ENCODE data around the gene SLBP. TPM values are rescaled to one million over a fixed set of nuclear protein-coding genes. Genes with fewer than 3 reads are reported as not detected.
"Not testable (repeated sequence)": the region's sequence is repeated elsewhere in the genome, so short reads cannot be mapped to it uniquely, and the experiment has no call there.

Gene SLBP
- total RNA-seq, 1 donor from 2014 or later = 48.8 TPM

DNA sequence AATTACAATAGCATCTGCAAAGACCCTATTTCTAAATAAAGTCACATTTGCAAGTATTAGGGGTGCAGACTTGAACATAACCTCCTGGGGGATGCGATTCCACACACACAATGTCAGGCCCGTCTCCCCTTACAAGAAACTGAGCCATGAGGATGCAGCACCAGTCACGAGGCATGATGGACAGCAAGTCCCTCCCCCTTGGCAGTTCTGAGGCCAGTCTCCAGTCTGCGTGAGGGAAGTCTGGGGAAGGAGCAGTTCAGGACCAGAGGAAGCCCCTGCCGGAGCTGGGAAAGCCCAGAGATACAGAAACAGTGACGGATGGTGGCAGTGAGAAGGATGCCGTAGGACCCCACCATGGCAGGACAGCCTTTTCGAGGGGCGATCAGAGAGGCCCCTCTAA, 37.4 kb downstream of the SLBP start:
- DNase-seq = no peak

- DNase-seq = no peak
These were observed 38.4 kb downstream of the SLBP start for GRCh38 chr4:1673671-1674070.

DNA sequence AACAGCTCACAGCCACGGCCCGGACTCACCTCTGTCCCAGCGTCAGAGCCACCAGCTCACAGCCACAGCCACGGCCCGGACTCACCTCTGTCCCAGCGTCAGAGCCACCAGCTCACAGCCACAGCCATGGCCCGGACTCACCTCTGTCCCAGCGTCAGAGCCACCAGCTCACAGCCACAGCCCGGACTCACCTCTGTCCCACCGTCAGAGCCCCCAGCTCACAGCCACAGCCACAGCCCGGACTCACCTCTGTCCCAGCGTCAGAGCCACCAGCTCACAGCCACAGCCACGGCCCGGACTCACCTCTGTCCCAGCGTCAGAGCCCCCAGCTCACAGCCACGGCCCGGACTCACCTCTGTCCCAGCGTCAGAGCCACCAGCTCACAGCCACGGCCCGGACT, 41.1 kb downstream of the SLBP start:
- DNase-seq = not testable (repeated sequence)

DNA sequence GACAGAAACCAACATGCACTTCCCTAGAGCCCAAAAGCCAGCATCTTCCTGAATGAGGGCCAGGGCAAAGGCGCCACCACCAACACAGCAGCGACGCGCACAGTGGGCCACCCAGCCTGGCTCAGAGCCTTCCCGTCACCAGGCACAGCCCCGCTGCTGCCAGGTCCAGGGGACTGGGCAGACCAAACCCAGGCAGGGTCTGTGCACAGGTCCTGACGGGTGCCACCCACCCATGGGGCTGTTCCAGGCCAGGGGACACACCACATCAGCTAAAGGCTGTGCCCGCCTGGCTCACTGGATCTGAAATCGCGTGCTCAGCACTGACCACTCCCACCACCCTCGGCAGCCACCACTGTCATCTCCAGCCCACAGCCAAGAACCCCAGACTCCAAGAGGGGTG, 41.8 kb downstream of the SLBP start:
- DNase-seq = no peak

DNA sequence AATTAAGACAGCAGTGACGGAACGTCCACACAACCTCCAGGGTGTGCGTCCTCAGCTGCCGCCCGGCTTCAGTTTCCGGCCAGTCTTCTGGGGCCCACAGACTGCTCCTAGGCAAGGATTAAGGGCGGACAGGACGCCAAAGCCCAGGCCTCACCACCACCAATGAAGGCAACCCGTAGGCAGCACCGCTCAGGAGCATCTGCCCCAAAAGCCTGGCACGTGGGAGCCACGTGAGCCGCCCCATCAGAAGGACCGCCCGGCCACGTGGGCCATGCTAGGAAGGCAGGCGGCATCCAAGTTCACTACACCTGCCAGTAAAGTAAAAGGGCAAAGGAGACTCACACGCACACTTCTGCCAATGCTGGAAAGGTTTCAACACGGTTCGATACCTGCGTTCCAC, 42.3 kb downstream of the SLBP start:
- no peak for DNase-seq

DNA sequence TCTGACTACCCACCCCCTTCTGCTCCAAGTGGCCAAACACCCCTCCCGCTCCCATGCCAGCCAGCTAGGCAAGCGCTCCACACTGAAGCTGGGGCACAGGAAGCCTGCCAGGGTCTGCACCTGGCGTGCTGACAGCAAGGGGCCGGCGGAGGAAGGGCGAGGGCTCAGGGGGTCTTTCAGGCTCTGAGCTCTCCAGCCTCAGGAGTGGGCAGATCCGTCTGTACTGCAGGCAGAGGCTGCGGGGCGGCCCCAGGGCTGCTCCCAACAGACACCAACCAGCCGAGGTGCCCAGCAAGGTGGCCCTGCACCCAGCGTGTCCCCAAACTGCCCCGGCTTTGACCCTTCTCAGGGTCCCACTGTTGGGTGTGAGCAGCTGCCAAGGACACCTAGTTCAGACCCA, 42.8 kb downstream of the SLBP start:
- no peak for DNase-seq

DNA sequence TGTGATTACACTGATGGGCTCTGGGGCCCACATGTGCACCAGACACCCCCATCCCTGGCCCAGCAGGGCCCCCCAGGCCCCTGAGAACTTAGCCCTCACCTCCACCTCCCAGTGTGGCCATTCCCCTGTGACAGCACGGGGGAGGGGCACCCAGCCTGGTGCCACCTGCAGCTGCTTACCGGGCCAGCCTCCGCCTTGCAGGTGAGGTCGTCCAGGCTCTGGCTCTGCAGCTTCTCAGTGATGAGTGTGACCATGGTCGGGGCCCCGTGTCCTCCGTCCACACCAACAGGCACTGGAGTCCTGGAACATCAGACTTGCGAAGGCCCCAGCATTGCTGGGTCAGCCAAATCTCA, 43.7 kb downstream of the SLBP start:
- DNase-seq = no peak

DNA sequence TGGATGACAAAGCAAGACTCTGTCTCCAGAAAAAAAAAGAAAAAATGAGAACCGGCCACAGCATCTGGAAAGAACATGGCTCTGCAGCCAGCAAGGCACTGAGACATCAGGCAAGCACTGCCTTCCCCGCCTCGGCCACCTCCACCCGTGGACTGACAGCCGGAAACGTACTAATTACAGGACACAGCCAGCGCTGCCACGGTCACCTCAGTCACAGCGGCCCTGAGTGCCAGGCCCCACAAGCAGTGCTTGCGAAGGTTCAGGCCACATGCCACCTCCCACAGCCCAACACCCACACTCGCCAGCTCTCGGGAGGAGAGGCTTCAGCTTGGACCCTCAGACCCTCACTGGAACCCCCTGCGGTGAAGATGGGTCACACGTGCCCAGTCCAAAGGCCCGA, 44.8 kb downstream of the SLBP start:
- DNase-seq = no peak

GRCh38 chr4:1666391-1666790, 45.7 kb downstream of the SLBP start:
- no peak for DNase-seq

DNA sequence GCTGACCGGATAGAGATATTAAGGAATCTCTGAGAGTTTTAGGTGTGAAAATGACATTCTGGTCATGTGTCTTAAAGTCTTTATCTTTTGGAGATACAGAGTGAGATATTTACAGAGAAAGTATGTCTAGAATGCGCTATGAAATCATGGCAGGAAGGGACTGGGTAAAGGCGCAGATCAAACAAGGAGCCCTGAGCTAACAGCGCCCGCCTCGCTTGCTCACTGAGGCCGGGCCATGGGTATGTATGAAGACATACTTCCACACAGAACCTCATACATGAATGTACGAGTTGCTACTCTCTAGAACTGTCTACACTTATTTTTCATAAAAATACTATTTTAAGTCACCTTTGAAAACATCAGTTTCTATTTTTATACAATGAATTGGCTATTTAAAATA, 48.0 kb downstream of the SLBP start:
- no peak for DNase-seq

DNA sequence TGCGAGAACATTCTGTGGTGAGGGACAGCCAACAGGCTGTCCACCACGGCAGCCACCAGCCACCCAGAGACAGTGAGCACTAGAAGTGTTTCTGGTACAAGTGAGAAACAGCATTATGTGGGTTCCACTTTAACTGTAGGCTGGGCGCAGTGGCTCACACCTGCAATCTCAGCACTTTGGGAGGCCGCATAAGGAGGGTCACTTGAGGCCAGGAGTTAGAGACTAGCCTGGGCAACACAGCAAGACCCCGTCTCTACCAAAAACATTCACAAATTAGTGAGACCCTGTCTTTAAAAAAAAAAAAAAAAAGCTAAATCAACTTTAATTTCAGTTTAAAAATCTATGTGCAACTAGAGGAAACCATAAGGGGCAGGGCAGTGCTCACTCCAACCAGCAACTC, 48.6 kb downstream of the SLBP start:
- no peak for DNase-seq

GRCh38 chr4:1661695-1662094, 50.4 kb downstream of the SLBP start:
- no peak for DNase-seq

DNA sequence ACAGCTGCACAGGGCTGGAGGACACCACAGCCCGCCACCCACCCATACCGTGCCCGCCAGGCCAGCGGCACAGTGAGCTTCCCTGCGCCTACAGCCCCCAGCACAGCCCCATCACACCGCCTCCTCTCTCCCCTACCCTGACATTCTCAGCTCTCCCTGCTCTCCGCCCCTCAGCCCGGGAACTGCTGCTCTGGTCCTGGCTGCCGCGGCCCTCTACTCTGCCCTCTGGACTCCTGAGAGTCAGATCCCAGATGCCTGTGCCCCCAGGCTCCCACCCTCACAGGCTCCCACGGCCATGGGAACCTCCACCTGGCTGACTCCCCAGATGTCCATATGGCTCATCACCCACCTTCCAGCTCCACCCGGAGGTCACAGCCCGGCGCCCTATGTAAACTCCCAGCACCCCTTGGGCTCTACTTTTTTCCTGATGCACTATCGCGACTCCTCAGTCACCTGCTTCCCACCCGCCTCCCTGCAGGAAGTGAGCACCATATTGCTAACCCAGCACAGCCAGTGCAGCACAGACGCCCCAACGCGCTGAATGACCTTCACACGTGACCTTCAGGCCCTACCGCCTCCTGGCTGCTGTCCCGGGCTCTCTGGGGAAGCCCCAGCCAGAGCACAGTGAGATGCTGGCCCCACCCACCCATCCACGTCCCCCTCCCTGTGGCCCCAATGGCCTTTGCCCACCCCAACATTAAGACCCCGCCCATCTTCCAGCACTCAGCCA, 51.0 kb downstream of the SLBP start:
- no peak for DNase-seq

GRCh38 chr4:1659104-1660043, 52.7 kb downstream of the SLBP start:
- DNase-seq = no peak

DNA sequence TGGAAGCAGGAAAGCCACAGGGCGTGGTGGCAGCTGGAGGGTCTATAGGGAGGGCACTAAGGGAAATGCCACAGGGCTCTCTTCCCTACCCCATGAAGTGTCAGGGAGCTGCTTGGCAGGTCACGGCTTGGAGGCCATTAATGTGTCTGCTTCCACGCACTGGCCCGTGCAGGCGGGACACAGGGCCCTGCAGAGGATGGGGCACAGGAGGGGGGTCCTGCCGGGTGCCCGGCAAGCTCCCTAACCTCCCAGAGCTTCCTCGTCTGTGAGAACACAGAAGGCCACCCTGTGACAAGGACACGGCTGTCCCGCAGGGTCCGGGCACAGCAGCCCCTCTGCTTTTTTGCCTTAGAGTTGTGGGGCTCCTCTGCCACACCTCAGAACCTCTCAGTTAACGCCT, 53.5 kb downstream of the SLBP start:
- no peak for DNase-seq

GRCh38 chr4:1658146-1658545, 54.0 kb downstream of the SLBP start:
- DNase-seq = no peak

DNA sequence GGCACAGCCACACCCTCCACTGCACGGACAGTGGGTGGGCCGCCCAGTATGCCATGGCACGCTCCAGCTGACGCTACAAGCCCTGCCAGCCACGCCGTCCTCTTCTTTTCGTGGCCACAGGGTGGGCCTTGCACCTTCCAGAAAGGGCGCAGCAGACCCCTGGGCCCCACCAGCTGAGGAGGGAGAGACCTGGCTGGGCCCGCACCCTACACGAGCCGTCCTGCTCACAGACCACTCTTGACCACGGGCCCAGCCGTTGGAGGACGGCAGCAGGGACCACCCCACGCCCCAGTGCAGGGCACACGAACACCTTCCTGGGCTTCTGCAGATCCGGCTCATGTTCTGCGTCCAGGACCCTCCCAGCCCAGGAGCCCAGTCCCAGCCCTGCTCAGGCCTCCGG, 55.1 kb downstream of the SLBP start:
- DNase-seq = no peak

DNA sequence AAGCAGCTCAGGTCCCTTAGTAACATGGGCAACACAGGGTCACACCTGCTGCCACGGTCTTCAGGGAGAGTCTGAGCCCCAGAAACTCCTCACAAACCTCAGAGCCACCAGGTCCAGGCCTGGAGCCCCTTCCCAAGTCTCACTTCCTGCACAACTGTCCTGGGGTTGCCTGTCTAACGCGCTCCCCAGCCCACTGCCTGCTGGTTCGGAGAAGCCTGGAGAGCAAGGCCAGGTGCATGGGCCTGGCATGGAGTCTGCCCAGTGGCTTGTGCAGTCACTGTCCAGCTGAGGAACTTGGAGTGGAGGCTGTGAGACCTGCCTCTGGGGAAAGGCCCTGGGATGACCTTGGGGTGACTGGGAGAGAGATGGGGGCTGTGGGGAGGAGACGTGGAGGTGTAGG, 56.0 kb downstream of the SLBP start:
- DNase-seq = no peak

DNA sequence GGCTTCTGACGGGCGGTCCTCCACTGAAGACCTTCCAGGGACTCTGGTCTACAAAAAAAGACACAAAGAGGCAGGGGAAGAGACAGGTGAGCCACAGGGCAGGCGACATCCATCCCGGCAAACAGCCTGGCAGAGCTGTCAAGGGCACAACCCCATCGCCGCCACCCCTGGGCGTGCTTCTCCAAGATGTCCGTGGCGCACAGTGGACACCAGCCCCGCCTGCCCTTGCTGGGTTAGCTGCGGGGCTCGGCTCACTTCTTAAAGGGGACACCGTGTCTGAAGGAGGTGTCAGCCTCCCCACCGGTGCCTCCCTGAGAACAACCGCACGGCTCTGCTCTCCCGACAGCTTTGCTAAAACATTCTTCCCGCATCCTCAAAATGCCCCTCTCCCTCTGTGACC, 56.4 kb downstream of the SLBP start:
- no peak for DNase-seq

DNA sequence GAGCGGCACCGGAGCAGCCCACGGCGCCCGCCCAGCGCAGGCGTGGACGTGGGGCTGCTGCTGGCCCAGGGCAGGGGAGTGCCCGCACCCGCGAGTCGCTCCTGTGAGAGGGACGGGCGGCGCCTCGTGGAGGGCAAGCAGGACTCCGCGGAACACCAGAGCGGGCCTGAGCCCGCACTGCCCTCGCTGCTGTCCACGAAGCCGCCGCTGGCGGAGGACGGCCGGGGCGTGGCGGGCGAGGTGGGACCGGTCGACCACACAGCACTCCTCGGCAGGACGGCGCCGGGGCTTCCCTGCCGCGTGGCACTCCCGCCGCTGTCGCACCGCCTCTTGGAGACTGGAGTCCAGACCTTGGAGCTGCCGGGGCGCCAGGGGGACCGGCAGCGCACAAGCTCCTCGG, 57.0 kb downstream of the SLBP start:
- no peak for DNase-seq

DNA sequence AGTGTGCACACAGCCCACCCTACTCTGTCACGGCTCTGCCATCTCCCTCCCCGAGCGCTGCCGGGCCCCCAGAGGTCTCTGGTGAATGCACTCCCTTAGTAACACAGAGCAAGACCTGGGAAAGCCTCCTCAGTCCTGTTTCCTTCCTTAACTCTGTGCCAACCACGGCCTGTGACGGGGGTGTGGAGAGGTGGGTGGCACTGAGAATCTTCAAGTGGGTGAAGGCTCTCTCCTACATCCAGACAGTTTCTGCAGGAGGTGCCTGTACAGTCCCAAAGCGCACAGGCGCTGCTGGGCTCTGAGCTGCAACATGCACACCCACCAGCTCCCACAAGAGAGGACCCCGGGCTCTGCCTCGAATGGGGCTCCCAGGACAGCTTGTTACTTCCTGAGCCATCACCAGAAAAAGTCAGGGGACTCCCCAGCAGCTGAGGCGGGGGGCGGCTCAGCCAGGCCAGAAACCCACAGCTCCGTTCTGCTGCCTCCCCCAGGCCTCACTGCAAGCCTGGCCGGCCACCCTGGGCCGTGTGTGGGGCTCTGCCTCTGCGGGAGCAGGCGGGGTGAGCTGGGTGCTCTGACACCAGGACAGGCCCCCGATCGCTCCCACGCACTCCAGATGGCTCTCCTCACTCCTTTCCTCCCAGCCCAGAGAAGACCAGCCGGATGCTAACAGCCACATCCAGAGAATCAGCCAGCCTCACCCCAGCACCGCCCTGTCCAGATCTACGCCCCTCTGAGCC, 57.7 kb downstream of the SLBP start:
- no peak for DNase-seq

GRCh38 chr4:1653776-1654175, 58.3 kb downstream of the SLBP start:
- no peak for DNase-seq

DNA sequence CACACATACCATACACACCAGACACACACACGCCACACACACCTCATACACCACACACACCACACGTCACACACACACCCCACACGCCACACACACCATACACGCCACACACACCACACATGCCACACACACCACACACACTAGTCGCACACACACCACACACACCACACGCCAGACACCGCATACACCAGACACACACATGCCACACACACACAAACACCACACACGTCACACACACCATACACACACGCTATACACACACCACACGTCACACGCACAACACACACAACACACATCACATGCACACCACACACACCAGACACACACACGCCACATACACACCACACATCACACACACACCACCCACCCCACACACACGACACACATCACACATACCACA, 60.0 kb downstream of the SLBP start:
- no peak for DNase-seq

Data from occipital lobe (tissue), 2 donors.